HepG2 (cell line): Measurements from ENCODE around the gene STAC. TPM values are rescaled to one million over a fixed set of nuclear protein-coding genes. Genes with fewer than 3 reads are reported as not detected.
"Not testable (repeated sequence)": the region's sequence is repeated elsewhere in the genome, so short reads cannot be mapped to it uniquely, and the experiment has no call there.

Source experiments
- ATAC-seq: fragments of 200-7000 bp; cut with Tn5 transposase; 3 replicates; pipeline ENCODE4 v1.9.1; 2020; ENCODE audit warnings: mild to moderate bottlenecking, moderate library complexity
- BruUV-seq: library from RNA; stranded (reverse); fragments of 400-500 nt; replicated peaks from 2 replicates; lab custom pipeline; 2021; lab: Mats Ljungman, UMichigan
- CTCF ChIA-PET: fragments of 300-600 bp; formaldehyde crosslinking; extraction: SDS; loops from one replicate; lab custom pipeline; 2021; ENCODE audit warnings: low total read pairs, inconsistent platforms, low intra/inter-chr PET ratio; lab: Yijun Ruan, JAX
- POLR2A ChIA-PET: fragments of 350-600 bp; sonication (Branson Sonifier 250); formaldehyde crosslinking; loops from one replicate; lab custom pipeline; 2020; ENCODE audit warnings: antibody characterized with exemption, inconsistent platforms; lab: Yijun Ruan, JAX
- DNase-seq: peaks from one replicate; pipeline ENCODE4 v3.0.0-alpha.2; 2015; ENCODE audit warnings: low spot score
- FAIRE-seq: peaks from 3 replicates; lab custom pipeline; 2011; peaks lifted over from hg19 to GRCh38; lab: Jason Lieb, UNC
- H2AFZ ChIP-seq: one replicate; pipeline ENCODE4 v1.6.1; 2011; ENCODE audit warnings: low read length, inconsistent platforms
- H3K27ac ChIP-seq: fragments of 300-600 bp; 3 replicates; pipeline ENCODE4 v1.8.0; 2011; ENCODE audit warnings: mixed run types, mild to moderate bottlenecking, mixed read lengths, low read length, inconsistent platforms; ENCODE audit not compliant: insufficient read depth; ENCODE audit errors: extremely low read length
- H3K27me3 ChIP-seq, 2 experiments: fragments of 200-600 bp in 1 of 2; 2 replicates in 1 of 2; 3 replicates in 1 of 2; pipeline versions ENCODE4 v1.6.0 to v1.8.0; 2011; ENCODE audit warnings: low read length in 2 of 2, mild to moderate bottlenecking in 2 of 2, moderate library complexity in 2 of 2, inconsistent platforms in 1 of 2; ENCODE audit not compliant: insufficient read depth in 2 of 2, control insufficient read depth in 1 of 2
- H3K36me3 ChIP-seq, 2 experiments: fragments of 200-600 bp in 1 of 2; replicated peaks in 1 of 2; 2 replicates in 1 of 2; 3 replicates in 1 of 2; pipeline versions ENCODE4 v1.5.1 to v1.8.0; 2011; ENCODE audit warnings: low read length in 2 of 2, inconsistent platforms in 1 of 2; ENCODE audit not compliant: insufficient read depth in 2 of 2, control insufficient read depth in 1 of 2
- H3K4me1 ChIP-seq: 2 replicates; pipeline ENCODE4 v1.5.1; 2012; ENCODE audit warnings: low read length, inconsistent platforms; ENCODE audit not compliant: insufficient read depth
- H3K4me2 ChIP-seq: 2 replicates; pipeline ENCODE4 v1.6.0; 2011; ENCODE audit warnings: low read depth, low read length, inconsistent platforms
- H3K4me3 ChIP-seq, 3 experiments: fragments of 200-600 bp in 1 of 3; sonication (generic), shearing (Covaris generic) in 1 of 3; replicated peaks in 1 of 3; 2 replicates each; pipeline ENCODE4 v1.5.1; 2011 to 2016; ENCODE audit warnings: low read length in 3 of 3, inconsistent platforms in 2 of 3, low read depth in 2 of 3, mild to moderate bottlenecking in 2 of 3, control low read depth in 1 of 3, mixed read lengths in 1 of 3; ENCODE audit not compliant: insufficient read depth in 1 of 3
- H3K79me2 ChIP-seq: one replicate; pipeline ENCODE4 v1.6.1; 2011; ENCODE audit warnings: low read length, inconsistent platforms; ENCODE audit not compliant: insufficient read depth
- H3K9ac ChIP-seq: 2 replicates; pipeline ENCODE4 v1.6.0; 2011; ENCODE audit warnings: mild to moderate bottlenecking, low read depth, low read length, inconsistent platforms; ENCODE audit not compliant: insufficient read depth
- H3K9me3 ChIP-seq: 2 replicates; pipeline ENCODE4 v1.5.1; 2012; ENCODE audit warnings: mild to moderate bottlenecking, low read length
- H4K20me1 ChIP-seq: 2 replicates; pipeline ENCODE4 v1.6.0; 2011; ENCODE audit warnings: inconsistent platforms, mild to moderate bottlenecking, low read length, moderate library complexity; ENCODE audit not compliant: insufficient read depth
- DZIP1 ChIP-seq: sonication (generic); formaldehyde crosslinking; IDR thresholded peaks from 2 replicates; pipeline ENCODE4 v1.5.0; 2020; ENCODE audit warnings: mild to moderate bottlenecking, missing genetic modification reagents
- GRHL1 ChIP-seq: sonication (generic); formaldehyde crosslinking; conservative IDR thresholded peaks from 2 replicates; pipeline ENCODE4 v1.8.0; 2022; ENCODE audit warnings: missing genetic modification reagents
- ZBTB25 ChIP-seq: IDR thresholded peaks from 2 replicates; pipeline ENCODE4 v1.6.1; 2018; ENCODE audit warnings: missing genetic modification reagents
- ZFAT ChIP-seq: sonication (generic); formaldehyde crosslinking; conservative IDR thresholded peaks from 2 replicates; pipeline ENCODE4 v1.8.1; 2023; ENCODE audit warnings: missing genetic modification reagents, inconsistent platforms
- ZNF143 ChIP-seq: sonication (generic); formaldehyde crosslinking; IDR thresholded peaks from 2 replicates; pipeline ENCODE4 v1.4.0; 2020; ENCODE audit warnings: missing genetic modification reagents
- ZNF552 ChIP-seq: sonication (generic); formaldehyde crosslinking; IDR thresholded peaks from 2 replicates; pipeline ENCODE4 v1.9.0; 2022; ENCODE audit warnings: missing genetic modification reagents, mild to moderate bottlenecking, borderline replicate concordance
- WGBS: methylation state at CpG from one replicate; pipeline ENCODE4 v1.1.6; 2017; ENCODE audit warnings: low lambda C conversion rate; 5-methylcytosine and 5-hydroxymethylcytosine counted together
- in situ Hi-C: cut with HindIII; loops from 2 replicates; pipeline ENCODE4 v1.10.0; 2017; ENCODE audit warnings: low pct_unique_long_range_greater_than_20kb; ENCODE audit not compliant: extremely low pct_ligation_motif_present
- intact Hi-C: fragments of 100-400 bp; cut with micrococcal nuclease; formaldehyde crosslinking; loops from one replicate; pipeline ENCODE4 v1.10.0; 2022; ENCODE audit not compliant: unreplicated experiment
- polyA plus RNA-seq, 8 experiments: library from polyadenylated mRNA; depleted of rRNA in 3 of 8; stranded (reverse) in 7 of 8; unstranded in 1 of 8; fragments of >200 nt; fragmentation: Illumina TruSeq in 4 of 8; extraction: Trizol in 4 of 8; gene quantifications; 2 replicates each; pipeline versions ENCODE4 v1.2.1 to v1.2.3, GENCODE V29; 2011 to 2016; ENCODE audit warnings: low read depth in 4 of 8, missing spikeins in 1 of 8, mixed read lengths in 1 of 8; ENCODE audit not compliant: insufficient read depth in 1 of 8
- total RNA-seq, 5 experiments: library from RNA; depleted of rRNA; stranded (reverse); fragments of >200 nt; fragmentation: Illumina TruSeq; extraction: Trizol; gene quantifications; 2 replicates each; pipeline ENCODE4 v1.2.3, GENCODE V29; 2016; ENCODE audit warnings: low read depth in 1 of 5
- TF ChIP-seq, protein P1 (sequence below): sonication (generic); formaldehyde crosslinking; IDR thresholded peaks from 2 replicates; pipeline ENCODE4 v1.4.0; 2020; ENCODE audit warnings: mild to moderate bottlenecking, missing genetic modification reagents

Gene STAC
- total and polyA plus RNA-seq, 2 of the 13 experiments (the other 11 are each of a cell fraction or from before 2014, with no cell fraction given): not detected

GRCh38 chr3:36496684-36497633, 116.7 kb downstream of the STAC start (continued):
- TF ChIP-seq GRHL1 (CRISPR knock-in tag) (no peak), ZFAT (no peak)

- BruUV-seq, H3K79me2 ChIP-seq, POLR2A ChIA-PET: not testable (repeated sequence)
These were observed 119.7 kb downstream of the STAC start for GRCh38 chr3:36500053-36500452.

GRCh38 chr3:36501616-36502015, 121.3 kb downstream of the STAC start:
- 2% methylated on average over 1 of the region's 1 CpG for WGBS
- no peak overlapping the region for H3K27ac ChIP-seq
- no peaks in the 10 kb centered on the region for H3K27me3 ChIP-seq
- no peak overlapping the region for H3K4me3 ChIP-seq
- no peaks in the 10 kb centered on the region for H4K20me1 ChIP-seq
- no peak overlapping the region for H3K9ac ChIP-seq
- no peak for FAIRE-seq
- no peaks in the 10 kb centered on the region for H3K9me3 ChIP-seq
- in situ Hi-C loops: no loop called here
- no peak for ATAC-seq
- ChIA-PET CTCF (no interaction called here), POLR2A (no interaction called here)
- intact Hi-C loops: no loop called here
- DNase-seq: no peak
- no peaks in the 10 kb centered on the region for H3K4me1 ChIP-seq
- H3K4me2 ChIP-seq: no peak overlapping the region
- BruUV-seq: no TSS peak
- H3K36me3 ChIP-seq: no peaks in the 10 kb centered on the region
- H2AFZ ChIP-seq: no peak overlapping the region
- no peaks in the 10 kb centered on the region for H3K79me2 ChIP-seq
- TF ChIP-seq ZBTB25 (CRISPR knock-in tag) (no peak), ZNF143 (CRISPR knock-in tag) (no peak), DZIP1 (CRISPR knock-in tag) (no peak), ZNF552 (CRISPR knock-in tag) (no peak)
- TF ChIP-seq, protein P1, sequence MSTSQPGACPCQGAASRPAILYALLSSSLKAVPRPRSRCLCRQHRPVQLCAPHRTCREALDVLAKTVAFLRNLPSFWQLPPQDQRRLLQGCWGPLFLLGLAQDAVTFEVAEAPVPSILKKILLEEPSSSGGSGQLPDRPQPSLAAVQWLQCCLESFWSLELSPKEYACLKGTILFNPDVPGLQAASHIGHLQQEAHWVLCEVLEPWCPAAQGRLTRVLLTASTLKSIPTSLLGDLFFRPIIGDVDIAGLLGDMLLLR: no peak

More at GRCh38 chr3:36500053-36500452, 119.7 kb downstream of the STAC start:
- in situ Hi-C loops, intact Hi-C loops, H3K27me3 ChIP-seq, H3K4me1 ChIP-seq, ATAC-seq, DNase-seq, H2AFZ ChIP-seq, H3K27ac ChIP-seq, H3K9ac ChIP-seq, H4K20me1 ChIP-seq, H3K36me3 ChIP-seq, CTCF ChIA-PET, H3K4me2 ChIP-seq, H3K4me3 ChIP-seq, FAIRE-seq, H3K9me3 ChIP-seq: not testable (repeated sequence)
- 32% methylated on average over 2 of the region's 2 CpGs for WGBS
